HepG2 (cell line): Measurements from ENCODE around the gene RAB3D. TPM values are rescaled to one million over a fixed set of nuclear protein-coding genes. Genes with fewer than 3 reads are reported as not detected.
A peak's percentile ranks its signal among the peaks of the same experiment; 100 is the strongest.

Source experiments
- ARHGAP35 ChIP-seq: sonication (generic); formaldehyde crosslinking; IDR thresholded peaks from 2 replicates; pipeline ENCODE4 v1.9.0; 2022; ENCODE audit warnings: mild to moderate bottlenecking, inconsistent platforms, moderate library complexity, missing genetic modification reagents, borderline replicate concordance
- CBFB ChIP-seq: sonication (generic); formaldehyde crosslinking; IDR thresholded peaks from 2 replicates; pipeline ENCODE4 v1.4.0; 2020; ENCODE audit warnings: missing genetic modification reagents
- DNMT1 ChIP-seq: sonication (generic); formaldehyde crosslinking; IDR thresholded peaks from 2 replicates; pipeline ENCODE4 v1.5.1; 2020; ENCODE audit warnings: mild to moderate bottlenecking, missing genetic modification reagents
- FOXA3 ChIP-seq: IDR thresholded peaks from 2 replicates; pipeline ENCODE4 v1.6.1; 2016; ENCODE audit warnings: missing genetic modification reagents, missing compliant biosample characterization
- HMG20B ChIP-seq: conservative IDR thresholded peaks from 2 replicates; pipeline ENCODE4 v1.6.1; 2016; ENCODE audit warnings: missing genetic modification reagents, missing compliant biosample characterization
- KAT8 ChIP-seq: IDR thresholded peaks from 2 replicates; pipeline ENCODE4 v1.6.1; 2016; ENCODE audit warnings: missing genetic modification reagents, missing compliant biosample characterization
- KLF11 ChIP-seq: IDR thresholded peaks from 2 replicates; pipeline ENCODE4 v1.6.1; 2016; ENCODE audit warnings: missing compliant biosample characterization
- LRRFIP1 ChIP-seq: sonication (generic); formaldehyde crosslinking; conservative IDR thresholded peaks from 2 replicates; pipeline ENCODE4 v1.4.0; 2020; ENCODE audit warnings: missing genetic modification reagents
- NFKBIZ ChIP-seq: IDR thresholded peaks from 2 replicates; pipeline ENCODE4 v1.6.1; 2018; ENCODE audit warnings: missing genetic modification reagents, missing compliant biosample characterization
- NFYB ChIP-seq: sonication (generic); formaldehyde crosslinking; IDR thresholded peaks from 2 replicates; pipeline ENCODE4 v1.4.0; 2020; ENCODE audit warnings: missing genetic modification reagents
- NFYC ChIP-seq: IDR thresholded peaks from 2 replicates; pipeline ENCODE4 v1.6.1; 2016; ENCODE audit warnings: missing genetic modification reagents, missing compliant biosample characterization
- NKX3-1 ChIP-seq: sonication (generic); formaldehyde crosslinking; IDR thresholded peaks from 2 replicates; pipeline ENCODE4 v1.5.0; 2020; ENCODE audit warnings: missing genetic modification reagents
- NPAS2 ChIP-seq: sonication (generic); formaldehyde crosslinking; IDR thresholded peaks from 2 replicates; pipeline ENCODE4 v1.8.0; 2022; ENCODE audit warnings: mild to moderate bottlenecking, missing genetic modification reagents, borderline replicate concordance
- POLR2A ChIP-seq, 2 experiments: IDR thresholded peaks; 2 replicates each; pipeline ENCODE4 v1.6.1; 2011; ENCODE audit warnings: low read depth in 2 of 2, low read length in 2 of 2, mild to moderate bottlenecking in 1 of 2, moderate library complexity in 1 of 2; ENCODE audit not compliant: insufficient read depth in 1 of 2
- RCOR2 ChIP-seq: IDR thresholded peaks from 2 replicates; pipeline ENCODE4 v1.6.1; 2016; ENCODE audit warnings: missing biosample characterization, missing genetic modification reagents
- SIX1 ChIP-seq: sonication (generic); formaldehyde crosslinking; IDR thresholded peaks from 2 replicates; pipeline ENCODE4 v1.4.0; 2020; ENCODE audit warnings: missing genetic modification reagents, borderline replicate concordance
- SMARCE1 ChIP-seq: fragments of 450-650 bp; IDR thresholded peaks from 2 replicates; pipeline ENCODE4 v1.6.1; 2017; ENCODE audit warnings: borderline replicate concordance
- SMYD3 ChIP-seq: sonication (generic); formaldehyde crosslinking; IDR thresholded peaks from 2 replicates; pipeline ENCODE4 v1.8.1; 2023; ENCODE audit warnings: mild to moderate bottlenecking, missing genetic modification reagents
- ZBTB49 ChIP-seq: sonication (generic); formaldehyde crosslinking; IDR thresholded peaks from 2 replicates; pipeline ENCODE4 v1.4.0; 2020; ENCODE audit warnings: missing genetic modification reagents, borderline replicate concordance
- ZMYM4 ChIP-seq: sonication (generic); formaldehyde crosslinking; IDR thresholded peaks from 2 replicates; pipeline ENCODE4 v1.8.1; 2023; ENCODE audit warnings: mild to moderate bottlenecking, missing genetic modification reagents
- ZNF10 ChIP-seq: sonication (generic); formaldehyde crosslinking; IDR thresholded peaks from 2 replicates; pipeline ENCODE4 v1.4.0; 2020; ENCODE audit warnings: mild to moderate bottlenecking, low read depth, missing genetic modification reagents, borderline replicate concordance
- ZNF335 ChIP-seq: sonication (generic); formaldehyde crosslinking; IDR thresholded peaks from 2 replicates; pipeline ENCODE4 v1.4.0; 2020; ENCODE audit warnings: missing genetic modification reagents
- ZNF33B ChIP-seq: sonication (generic); formaldehyde crosslinking; IDR thresholded peaks from 2 replicates; pipeline ENCODE4 v1.5.1; 2020; ENCODE audit warnings: mild to moderate bottlenecking, missing genetic modification reagents
- ZNF713 ChIP-seq: sonication (generic); formaldehyde crosslinking; IDR thresholded peaks from 2 replicates; pipeline ENCODE4 v1.4.0; 2020; ENCODE audit warnings: mild to moderate bottlenecking, missing genetic modification reagents
- ZNF841 ChIP-seq: sonication (generic); formaldehyde crosslinking; IDR thresholded peaks from 2 replicates; pipeline ENCODE4 v1.8.1; 2023; ENCODE audit warnings: missing genetic modification reagents, borderline replicate concordance
- polyA plus RNA-seq, 8 experiments: library from polyadenylated mRNA; depleted of rRNA in 3 of 8; stranded (reverse) in 7 of 8; unstranded in 1 of 8; fragments of >200 nt; fragmentation: Illumina TruSeq in 4 of 8; extraction: Trizol in 4 of 8; gene quantifications; 2 replicates each; pipeline versions ENCODE4 v1.2.1 to v1.2.3, GENCODE V29; 2011 to 2016; ENCODE audit warnings: low read depth in 4 of 8, missing spikeins in 1 of 8, mixed read lengths in 1 of 8; ENCODE audit not compliant: insufficient read depth in 1 of 8
- total RNA-seq, 5 experiments: library from RNA; depleted of rRNA; stranded (reverse); fragments of >200 nt; fragmentation: Illumina TruSeq; extraction: Trizol; gene quantifications; 2 replicates each; pipeline ENCODE4 v1.2.3, GENCODE V29; 2016; ENCODE audit warnings: low read depth in 1 of 5
- TF ChIP-seq, protein P1 (sequence below): sonication (generic); formaldehyde crosslinking; IDR thresholded peaks from 2 replicates; pipeline ENCODE4 v1.5.0; 2020; ENCODE audit warnings: missing genetic modification reagents

The RAB3D gene
- total and polyA plus RNA-seq, 2 of the 13 experiments (the other 11 are each of a cell fraction or from before 2014, with no cell fraction given) = 2.0 to 16.1 TPM

DNA sequence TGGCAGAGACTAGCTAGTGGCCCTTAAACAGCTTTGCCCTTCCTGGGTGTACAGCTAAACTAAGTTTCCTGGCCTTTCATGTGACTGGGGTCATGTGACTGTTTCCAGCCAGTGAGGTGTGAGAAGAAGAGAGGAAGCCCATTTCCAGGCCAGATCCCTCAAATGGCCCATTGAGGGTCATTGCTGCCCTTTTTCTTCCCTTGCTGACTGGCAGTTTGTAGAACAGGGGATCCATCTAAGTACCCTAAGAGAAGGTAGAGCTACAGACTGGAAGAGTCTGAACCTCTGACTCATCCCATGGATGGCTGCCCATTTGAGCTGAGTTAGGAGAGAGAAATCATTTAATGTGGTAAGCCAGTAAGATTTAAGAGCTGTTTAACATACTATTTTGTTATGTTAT is 37.8 kb upstream of the RAB3D start (continued):
- TF ChIP-seq LRRFIP1 (CRISPR knock-in tag) = no peak
- peak; percentile 70 for TF ChIP-seq NFYC
- TF ChIP-seq KLF11 (CRISPR knock-in tag) = no peak
- no peak for TF ChIP-seq SMARCE1
- TF ChIP-seq FOXA3 (CRISPR knock-in tag) = no peak
- TF ChIP-seq KAT8 = peak; percentile 75
- no peak for TF ChIP-seq HMG20B (CRISPR knock-in tag)
- no peak for TF ChIP-seq ZNF713 (CRISPR knock-in tag)
- TF ChIP-seq CBFB = no peak
- no peak for TF ChIP-seq NKX3-1 (CRISPR knock-in tag)
- TF ChIP-seq ZNF335 = no peak
- TF ChIP-seq SIX1 (CRISPR knock-in tag) = no peak
- TF ChIP-seq DNMT1 (CRISPR knock-in tag) = no peak
- no peak for TF ChIP-seq ZNF33B (CRISPR knock-in tag)
- no peak for TF ChIP-seq RCOR2 (CRISPR knock-in tag)
- TF ChIP-seq ZMYM4 (CRISPR knock-in tag) = 0 out of 2 replicates have a peak, but pooled peaks have one; percentile 11
- no peak for TF ChIP-seq ZBTB49 (CRISPR knock-in tag)
- no peak for TF ChIP-seq SMYD3
- TF ChIP-seq NPAS2 (CRISPR knock-in tag) = no peak
- peak; percentile 62 for TF ChIP-seq NFYB (CRISPR knock-in tag)
- TF ChIP-seq ZNF841 (CRISPR knock-in tag) = no peak
- TF ChIP-seq, protein P1, sequence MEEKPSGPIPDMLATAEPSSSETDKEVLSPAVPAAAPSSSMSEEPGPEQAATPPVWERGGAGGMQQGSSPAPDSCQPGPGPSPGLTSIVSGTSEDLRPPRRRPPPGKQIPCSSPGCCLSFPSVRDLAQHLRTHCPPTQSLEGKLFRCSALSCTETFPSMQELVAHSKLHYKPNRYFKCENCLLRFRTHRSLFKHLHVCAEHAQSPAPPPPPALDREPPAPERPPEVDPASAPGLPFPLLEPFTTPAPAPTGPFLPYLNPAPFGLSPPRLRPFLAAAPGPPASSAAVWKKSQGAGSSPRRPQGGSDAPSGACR (CRISPR knock-in tag) = no peak
- TF ChIP-seq ZNF10 = no peak
- TF ChIP-seq POLR2A (IDR thresholded peaks at IDR 0.05; ENCODE audit: insufficient read depth in 1 of 2, low read depth in 2 of 2, low read length in 2 of 2) = 0 out of 4 replicates have a peak, but pooled peaks of 1 of the 2 experiments have one; percentile 19
- TF ChIP-seq ARHGAP35 (CRISPR knock-in tag) = no peak
- no peak for TF ChIP-seq NFKBIZ
